Heart left ventricle (tissue), 16 donors: ENCODE measurements around the gene MYH15. TPM values are rescaled to one million over a fixed set of nuclear protein-coding genes. Genes with fewer than 3 reads are reported as not detected.

Experiments used
- ATAC-seq, 4 donors: fragments of 200-7000 bp; cut with Tn5 transposase; one replicate each; pipeline ENCODE4 v1.9.1; 2020 to 2022; ENCODE audit warnings: moderate library complexity in 4 of 4, mild to moderate bottlenecking in 3 of 4, moderate number of reproducible peaks in 1 of 4
- DNase-seq, 5 donors: peaks; one replicate each; pipeline ENCODE4 v3.0.0-alpha.2; 2020
- H3K27ac ChIP-seq, 12 donors: fragments of 200-600 bp; sonication (generic) in 4 of 12; one replicate each; pipeline versions ENCODE4 v1.5.0 to v1.8.0; 2016 to 2022; ENCODE audit warnings: mild to moderate bottlenecking in 2 of 12
- H3K27me3 ChIP-seq, 9 donors: fragments of 200-600 bp; sonication (generic) in 2 of 9; one replicate each; pipeline versions ENCODE4 v1.5.1 to v1.8.0; 2016 to 2022; ENCODE audit warnings: mild to moderate bottlenecking in 3 of 9
- H3K36me3 ChIP-seq, 9 donors: fragments of 200-600 bp; sonication (generic) in 2 of 9; one replicate each; pipeline versions ENCODE4 v1.5.0 to v1.8.0; 2018 to 2022; ENCODE audit warnings: mild to moderate bottlenecking in 2 of 9
- H3K4me1 ChIP-seq, 12 donors: fragments of 200-600 bp; sonication (generic) in 4 of 12; one replicate each; pipeline versions ENCODE4 v1.5.0 to v1.8.0; 2016 to 2022; ENCODE audit warnings: mild to moderate bottlenecking in 3 of 12
- H3K4me3 ChIP-seq, 12 donors: fragments of 200-600 bp; sonication (generic) in 4 of 12; one replicate each; pipeline versions ENCODE4 v1.5.0 to v1.8.0; 2017 to 2022; ENCODE audit warnings: mild to moderate bottlenecking in 9 of 12, moderate library complexity in 4 of 12
- H3K9me3 ChIP-seq, 12 donors: fragments of 200-600 bp; sonication (generic) in 4 of 12; one replicate each; pipeline versions ENCODE4 v1.5.0 to v1.8.0; 2016 to 2022; ENCODE audit warnings: mild to moderate bottlenecking in 1 of 12
- CTCF ChIP-seq, 12 donors: fragments of 200-600 bp; sonication (generic) in 4 of 12; IDR thresholded peaks; one replicate each; pipeline versions ENCODE4 v1.5.0 to v1.8.0; 2018 to 2022; ENCODE audit warnings: antibody characterized with exemption in 12 of 12, mild to moderate bottlenecking in 5 of 12
- POLR2A ChIP-seq, 2 donors: fragments of 450-650 bp; IDR thresholded peaks; one replicate each; pipeline ENCODE4 v1.6.1; 2017; ENCODE audit warnings: antibody characterized with exemption in 2 of 2, mild to moderate bottlenecking in 2 of 2, moderate library complexity in 2 of 2
- WGBS, 4 donors: extraction: QIAGEN DNeasy Blood & Tissue Kit in 2 of 4; methylation state at CpG; one replicate each; pipeline versions ENCODE4 v1.1.5 to v1.1.7; 2013 to 2018; 5-methylcytosine and 5-hydroxymethylcytosine counted together
- intact Hi-C, 10 donors: fragments of 100-400 bp; cut with DNase I; formaldehyde crosslinking; loops; one replicate each; pipeline versions ENCODE4 v1.11.1 to v1.14.2; 2022
- polyA plus RNA-seq, 2 donors: library from polyadenylated mRNA; stranded (reverse); fragments of 200-250 nt; gene quantifications; one replicate each; pipeline ENCODE4 v1.2.3, GENCODE V29; 2013
- total RNA-seq, 9 donors: library from RNA; depleted of rRNA in 2 of 9; stranded (reverse); fragments of >200 nt in 2 of 9; fragmentation: NEBNext Ultra II Directional in 3 of 9; extraction: Animal tissue kit (Norgen Biotek cat#: 25700) in 3 of 9; gene quantifications; one replicate each; pipeline versions ENCODE4 v1.1.0 to v1.2.4, GENCODE V29; 2016 to 2023
- donor health status: ischemic (EF 13 %, LVEDD 7.1; RV severe dilation, severe dysfunction).
- donor health status: healthy with polysubstance abuse.
- donor health status: DM: no; HTN: yes; CAD: no.
- donor health status: DM: no; HTN: no; CAD: no.
- donor health status: ischemic (EF 25% LVEDD 6.9; RV normal size, moderate dysfunction).
- donor health status: ischemic (EF 25% LVEDD 5.7; RV mildly dilated, moderate dysfunction).
- donor health status: healthy.
- donor health status: DM: yes; HTN: yes; CAD: no.
- donor health status: ischemic (EF 35%, LVEDD 5.7; RV mildly dilated, moderate dysfunction).
- donor health status: nonischemic (EF 11% LVEDD 7.7; RV severe dilation, severe dysfunction).
- donor health status: DM: yes; HTN: yes; CAD: no.
- donor health status: PGD.
- donor health status: ischemic (EF 29% LVEDD 5.4; RV normal size, mild dysfunction).
- donor health status: nonischemic (EF 23%, LVEDD 6.1; RV moderate dilation, normal function).

MYH15 gene
- total and polyA plus RNA-seq, 11 donors, result 0.08 to 1.2 (median 0.27) TPM

GRCh38 chr3:108505811-108506210 lies 4.6 kb downstream of the MYH15 start:
- H3K27me3 ChIP-seq, result no peaks in the 10 kb centered on the region
- TF ChIP-seq POLR2A (IDR thresholded peaks at IDR 0.05), result no peak
- TF ChIP-seq CTCF (IDR thresholded peaks at IDR 0.05), result peak in 2 of 12 donors; percentile 16 to 19

GRCh38 chr3:108503722-108504121 lies 6.7 kb downstream of the MYH15 start:
- no peak for TF ChIP-seq CTCF (IDR thresholded peaks at IDR 0.05)
- TF ChIP-seq POLR2A (IDR thresholded peaks at IDR 0.05), result no peak
- Histone ChIP-seq H3K27ac (no peak overlapping the region), H3K9me3 (no peaks in the 10 kb centered on the region), H3K27me3 (no peaks in the 10 kb centered on the region), H3K4me1 (no peaks in the 10 kb centered on the region), H3K36me3 (no peaks in the 10 kb centered on the region), H3K4me3 (no peak overlapping the region)
- ATAC-seq (no peak), DNase-seq (no peak)
- intact Hi-C loops, result loop anchor here in 1 of 10 donors (5.0 kb wide), 1 partner anchor 39 kb away; no protein-coding TSS in a partner anchor

More at GRCh38 chr3:108505811-108506210, 4.6 kb downstream of the MYH15 start:
- no peaks in the 10 kb centered on the region for H3K9me3 ChIP-seq
- 84 to 94% (median 88%) methylated on average over 1 of the region's 1 CpG for WGBS, 4 donors
- H3K27ac ChIP-seq, result no peak overlapping the region
- ATAC-seq, result no peak
- no peaks in the 10 kb centered on the region for H3K36me3 ChIP-seq
- intact Hi-C loops, result loop anchor here in 1 of 10 donors (5.0 kb wide), 1 partner anchor 46 kb away; no protein-coding TSS in a partner anchor
- H3K4me1 ChIP-seq, result peaks cover 0 to 9% (median 0%) of the 10 kb centered on the region in 12 donors
- no peak for DNase-seq
- H3K4me3 ChIP-seq, result no peak overlapping the region

GRCh38 chr3:108501535-108501934 lies 8.9 kb downstream of the MYH15 start:
- no peak for ATAC-seq
- no peaks in the 10 kb centered on the region for H3K27me3 ChIP-seq
- WGBS, 4 donors, result 95 to 97% (median 96%) methylated on average over 5 of the region's 5 CpGs
- no peak overlapping the region for H3K27ac ChIP-seq
- no peaks in the 10 kb centered on the region for H3K9me3 ChIP-seq
- TF ChIP-seq POLR2A (IDR thresholded peaks at IDR 0.05) (no peak), CTCF (IDR thresholded peaks at IDR 0.05) (no peak)
- intact Hi-C loops, result loop anchor here in 1 of 10 donors (5.0 kb wide), 1 partner anchor 41 kb away; no protein-coding TSS in a partner anchor
- H3K4me1 ChIP-seq, result no peaks in the 10 kb centered on the region
- DNase-seq, result no peak
- no peak overlapping the region for H3K4me3 ChIP-seq
- no peaks in the 10 kb centered on the region for H3K36me3 ChIP-seq

GRCh38 chr3:108500728-108501127 lies 9.7 kb downstream of the MYH15 start:
- no peaks in the 10 kb centered on the region for H3K4me1 ChIP-seq
- 83 to 94% (median 89%) methylated on average over 1 of the region's 1 CpG for WGBS, 4 donors
- no peak overlapping the region for H3K27ac ChIP-seq
- TF ChIP-seq POLR2A (IDR thresholded peaks at IDR 0.05) (no peak), CTCF (IDR thresholded peaks at IDR 0.05) (no peak)
- H3K4me3 ChIP-seq, result no peak overlapping the region
- no peaks in the 10 kb centered on the region for H3K27me3 ChIP-seq
- H3K9me3 ChIP-seq, result no peaks in the 10 kb centered on the region
- no peak for DNase-seq
- H3K36me3 ChIP-seq, result no peaks in the 10 kb centered on the region
- intact Hi-C loops, result loop anchor here in 1 of 10 donors (5.0 kb wide), 1 partner anchor 42 kb away; no protein-coding TSS in a partner anchor
- no peak for ATAC-seq
